8988T (cell line): ENCODE data around the gene IL1RAPL1.
A peak's percentile ranks its signal among the peaks of the same experiment; 100 is the strongest.

ENCODE experiments used
- DNase-seq: peaks from one replicate; pipeline ENCODE4 v3.0.0; 2011

IL1RAPL1 gene

DNA sequence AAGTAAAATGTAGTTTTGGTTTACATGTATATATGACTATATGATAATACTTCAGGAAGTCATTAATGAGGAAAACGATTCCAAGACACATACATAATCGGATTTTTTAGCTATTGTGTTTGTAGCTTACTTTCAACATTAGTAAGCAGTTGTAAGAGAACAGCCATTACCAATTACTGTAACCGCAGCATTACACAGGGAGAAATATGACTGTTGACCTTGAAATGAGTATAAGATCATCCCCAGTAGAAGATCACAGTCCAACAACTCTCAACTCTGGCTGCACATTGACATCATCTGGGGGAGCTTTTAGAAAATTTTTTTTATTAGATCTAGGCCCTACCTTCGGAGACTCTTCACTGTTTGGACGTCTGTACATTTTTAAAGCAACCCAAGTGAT, 866.1 kb downstream of the IL1RAPL1 start:
- no peak for DNase-seq

DNA sequence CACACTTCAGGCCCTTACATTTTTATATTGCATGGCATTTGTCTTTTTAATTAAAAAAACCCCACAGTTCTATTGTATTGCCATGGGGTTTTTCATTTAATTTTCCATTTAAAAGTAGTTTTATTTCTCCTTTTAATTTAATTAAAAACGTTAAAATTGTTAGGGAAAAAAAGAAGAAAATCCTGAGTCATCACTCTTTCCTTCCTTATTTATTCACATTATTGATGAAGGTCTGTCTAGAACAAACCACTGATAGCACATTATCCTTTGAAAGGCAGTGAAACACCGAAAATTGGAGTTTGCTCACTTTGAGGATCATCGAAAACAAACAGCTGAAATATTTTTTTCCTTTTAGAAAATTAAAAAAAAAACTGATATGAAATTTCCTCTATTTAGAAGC, 868.5 kb downstream of the IL1RAPL1 start:
- DNase-seq, result no peak

DNA sequence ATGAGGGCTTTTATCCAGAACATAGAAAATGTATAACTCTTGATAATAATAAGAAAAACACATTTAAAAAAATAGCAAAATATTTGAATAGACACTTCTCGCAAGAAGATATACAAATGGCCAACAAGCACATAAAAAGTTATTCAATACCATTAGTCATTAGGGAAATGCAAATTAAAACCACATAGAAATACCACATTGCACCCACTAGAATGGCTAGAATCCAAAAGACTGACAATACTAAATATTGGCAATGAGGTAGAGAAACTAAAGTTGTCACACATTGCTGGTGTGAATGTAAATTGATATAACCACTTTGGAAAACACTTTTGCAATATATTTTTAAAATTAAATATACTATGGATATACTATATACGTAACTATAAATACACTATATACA, 873.8 kb downstream of the IL1RAPL1 start:
- DNase-seq, result no peak

DNA sequence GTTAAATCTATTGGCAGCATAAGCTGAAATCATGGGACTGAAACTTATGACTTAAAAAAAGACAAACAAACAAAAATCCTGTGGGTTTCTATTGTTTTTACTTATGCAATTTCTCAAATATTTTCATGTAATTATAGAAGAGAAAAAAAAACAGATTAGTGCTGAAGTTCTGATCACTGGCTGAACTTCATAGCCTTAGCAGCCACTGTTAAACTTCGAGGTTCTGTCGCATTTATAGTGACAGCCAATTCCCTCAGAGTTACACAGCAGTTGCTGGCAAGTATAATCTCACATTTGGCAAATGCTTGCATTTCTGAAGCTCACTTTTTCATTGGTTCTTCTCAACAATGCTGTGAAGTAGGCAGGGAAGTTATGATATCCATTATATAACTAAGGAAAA, 879.2 kb downstream of the IL1RAPL1 start:
- DNase-seq, result no peak

DNA sequence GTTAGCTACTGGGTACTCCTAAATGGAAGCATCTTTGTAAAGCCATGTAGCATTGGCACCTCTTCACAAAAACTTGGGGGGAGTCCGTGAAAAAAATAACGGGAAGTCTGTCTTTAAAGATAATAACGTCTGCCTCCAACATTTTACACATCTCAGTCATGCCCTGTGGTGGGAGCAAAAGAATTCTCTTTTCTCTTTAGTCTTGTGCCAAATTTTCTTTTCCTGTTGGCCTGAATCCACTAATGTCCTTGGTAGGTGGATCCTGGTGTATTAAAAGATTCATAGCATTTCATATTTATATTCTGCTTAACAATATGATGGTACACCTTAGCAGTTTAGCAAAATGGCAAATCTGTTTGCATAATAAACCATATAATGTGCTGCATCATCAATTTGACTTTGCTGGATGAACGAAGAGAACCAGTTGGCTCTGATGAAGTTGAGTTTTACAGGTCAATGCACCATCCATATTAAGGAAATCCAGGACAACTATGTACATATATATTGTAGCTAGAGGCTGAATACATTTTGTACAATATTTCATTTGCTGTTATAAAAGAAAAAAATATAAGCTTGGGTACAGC, 881.8 kb downstream of the IL1RAPL1 start:
- DNase-seq, result no peak

DNA sequence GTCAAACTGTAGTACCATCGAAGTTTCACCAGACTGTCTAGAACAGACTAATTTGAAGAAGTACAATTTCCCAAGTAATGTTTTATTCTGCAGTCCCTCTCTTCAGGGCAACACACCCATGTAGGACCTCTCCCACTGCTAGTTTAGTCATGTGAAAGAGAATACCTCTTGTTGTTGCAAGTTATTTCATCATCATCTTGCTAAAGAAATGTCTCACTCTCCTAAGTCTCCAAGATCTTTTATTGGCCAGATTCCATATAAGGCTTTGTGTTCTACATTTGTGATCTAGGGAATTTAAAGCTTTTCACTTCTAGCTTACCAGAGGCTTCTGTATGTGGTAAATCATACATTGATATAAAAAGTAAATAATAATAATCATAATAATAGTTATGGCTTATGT, 882.8 kb downstream of the IL1RAPL1 start:
- DNase-seq, result no peak

DNA sequence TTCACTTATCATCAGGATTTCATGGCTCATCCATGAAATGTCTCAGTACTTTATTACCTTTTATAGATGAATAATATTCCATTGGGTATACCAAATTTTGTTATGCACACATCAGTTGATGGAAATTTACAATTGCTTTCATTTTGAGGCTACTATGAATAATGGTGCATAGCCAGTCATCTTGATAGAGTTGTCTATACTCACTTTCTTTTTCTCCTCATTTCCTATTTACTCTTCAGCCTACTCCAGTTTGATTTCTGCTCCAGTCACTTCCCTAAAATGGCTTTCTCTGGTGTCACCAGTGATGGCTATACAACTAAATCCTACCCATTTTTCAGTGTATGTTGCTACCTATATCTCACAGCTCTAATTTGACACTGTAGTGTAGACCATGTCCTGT, 884.6 kb downstream of the IL1RAPL1 start:
- DNase-seq, result no peak

DNA sequence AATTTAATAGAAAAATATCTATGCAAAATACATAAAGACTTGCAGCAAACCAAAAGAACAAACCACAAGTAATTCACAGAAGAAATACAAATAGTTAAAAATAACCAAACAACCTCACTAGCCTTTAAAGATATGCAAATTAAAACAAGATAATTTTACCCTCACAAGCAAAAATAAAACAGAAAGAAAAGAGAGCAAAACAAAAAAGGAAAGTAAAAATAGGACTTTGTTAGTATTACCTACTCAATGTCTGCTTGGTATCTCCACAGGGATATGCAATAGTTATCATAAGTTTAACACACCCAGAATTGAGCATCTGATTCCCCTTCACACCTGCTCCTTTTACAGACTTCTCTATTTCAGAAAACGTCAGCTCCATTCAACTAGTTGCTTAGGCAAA, 890.6 kb downstream of the IL1RAPL1 start:
- DNase-seq, result no peak

DNA sequence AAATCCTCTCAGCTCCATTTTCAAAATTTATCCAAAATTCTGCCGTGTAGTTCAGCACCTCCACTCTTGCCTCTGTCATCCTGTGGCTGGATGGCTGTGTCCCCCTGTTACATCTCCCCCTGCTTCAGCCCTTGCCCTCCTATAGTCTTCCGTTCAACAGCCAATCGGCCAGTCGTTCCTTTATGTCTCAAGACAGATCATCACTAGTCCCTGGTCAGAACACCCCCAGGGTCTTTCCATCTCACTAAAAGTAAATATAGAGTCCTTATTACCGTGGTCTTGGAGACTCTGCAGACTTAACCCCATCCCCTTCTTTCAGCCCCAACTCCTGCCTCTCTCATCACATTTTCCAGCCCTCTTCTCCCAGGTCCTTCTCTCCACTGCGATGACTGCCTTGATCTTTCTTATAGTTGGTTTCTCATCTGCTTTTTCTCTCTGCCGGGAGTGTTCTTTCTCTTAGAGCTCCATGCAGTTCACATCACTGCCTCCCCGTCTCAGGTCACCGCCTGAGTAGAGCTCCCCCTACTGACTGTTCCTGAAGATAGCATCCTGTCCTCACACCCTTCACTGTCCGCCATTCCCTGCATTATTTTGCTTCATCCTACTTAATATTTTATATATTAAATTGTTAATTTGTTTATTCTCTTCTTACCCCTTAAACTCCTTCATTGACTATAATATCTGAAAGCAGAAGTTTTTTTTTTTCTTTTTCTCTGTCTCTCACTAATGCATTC, 891.3 kb downstream of the IL1RAPL1 start:
- DNase-seq, result peak; percentile 23

DNA sequence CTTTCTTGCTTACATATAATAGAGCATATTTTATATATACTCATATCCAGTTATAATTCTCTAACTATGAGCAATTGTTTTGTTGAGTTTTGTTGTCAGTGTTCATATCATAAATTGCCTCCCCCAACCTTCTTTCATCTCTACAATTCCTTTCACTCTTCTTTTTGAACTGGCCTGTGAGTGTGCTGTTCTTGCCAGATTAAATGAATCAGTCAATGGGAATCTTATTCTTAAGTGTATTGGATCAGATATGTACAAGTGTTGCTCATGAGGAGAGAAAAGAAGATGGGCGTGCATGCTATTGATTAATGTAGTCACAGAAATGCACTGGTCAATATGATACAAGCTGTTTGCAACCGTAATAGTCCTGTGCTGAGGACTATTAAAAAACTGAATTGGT, 900.0 kb downstream of the IL1RAPL1 start:
- no peak for DNase-seq

DNA sequence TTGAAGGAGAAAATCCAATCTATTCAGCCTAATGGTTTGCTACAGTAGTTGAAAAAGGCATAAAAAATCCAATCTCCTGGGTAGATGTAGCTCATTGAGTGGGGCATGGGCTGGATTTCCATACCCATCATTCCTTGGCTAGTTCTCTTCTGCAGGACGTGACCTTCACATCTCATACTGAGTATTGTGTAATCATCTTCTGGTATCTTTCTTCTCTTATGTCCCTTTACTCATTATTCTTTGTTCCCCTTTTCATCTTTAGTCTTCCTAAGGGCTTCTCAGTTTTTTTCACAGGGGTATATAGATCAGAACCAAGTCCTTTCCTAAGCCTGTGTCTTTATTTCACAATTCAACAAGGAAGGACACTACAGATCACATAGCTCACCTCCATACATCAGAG, 900.5 kb downstream of the IL1RAPL1 start:
- no peak for DNase-seq

DNA sequence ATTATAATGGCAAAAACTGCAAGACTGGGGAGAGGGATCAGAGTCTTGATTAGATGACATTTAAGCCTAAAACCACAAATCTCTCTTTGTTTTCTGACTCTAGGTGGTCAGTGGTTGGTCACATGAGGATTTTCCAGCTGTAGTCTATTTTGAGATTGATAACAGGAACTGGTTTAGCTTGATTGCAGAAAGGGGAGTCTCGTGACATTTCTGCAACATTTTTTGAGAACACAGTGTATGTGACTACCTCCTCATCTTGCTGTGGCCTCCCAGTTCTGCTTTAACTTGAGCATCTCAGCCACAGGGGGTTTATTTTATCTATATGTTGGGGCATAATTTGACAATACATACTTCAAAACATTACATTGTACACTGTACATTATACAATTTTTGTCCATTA, 901.7 kb downstream of the IL1RAPL1 start:
- DNase-seq, result no peak

DNA sequence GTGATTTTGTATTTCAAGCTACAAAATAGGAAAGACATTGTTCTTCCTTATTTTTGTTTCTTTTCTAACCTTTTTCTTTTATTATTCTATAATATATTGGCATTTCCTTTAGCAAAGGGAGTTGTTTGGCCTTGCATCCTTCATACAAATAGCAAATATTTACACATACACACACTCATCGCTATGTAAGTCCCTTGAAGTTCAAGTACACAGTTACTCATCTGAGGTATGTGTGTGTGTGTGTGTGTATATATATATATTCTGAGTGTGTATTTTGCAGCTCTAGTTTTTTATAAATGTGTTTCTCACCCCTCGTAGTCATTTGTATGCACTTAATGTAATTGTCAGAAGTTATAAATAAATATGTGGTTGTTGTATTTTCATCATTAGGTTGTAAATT, 903.4 kb downstream of the IL1RAPL1 start:
- DNase-seq, result no peak

DNA sequence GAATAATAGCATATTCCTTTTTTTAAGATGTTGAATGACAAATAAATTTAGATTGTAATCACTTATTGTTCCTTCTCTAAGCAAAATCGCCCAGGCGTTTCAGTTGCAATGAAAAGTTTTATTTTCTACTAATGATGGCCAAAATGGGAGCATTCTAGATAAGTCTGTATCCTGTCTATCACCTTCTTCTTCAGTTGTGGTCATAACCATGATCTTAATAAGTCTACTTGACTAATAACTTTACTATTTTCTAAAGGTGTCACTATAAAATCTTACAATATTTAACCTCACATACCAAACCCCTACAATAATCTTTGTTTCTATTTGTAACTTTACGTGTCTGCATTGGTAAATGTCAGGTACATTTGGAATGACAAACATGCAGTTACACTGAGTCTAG, 904.4 kb downstream of the IL1RAPL1 start:
- no peak for DNase-seq

DNA sequence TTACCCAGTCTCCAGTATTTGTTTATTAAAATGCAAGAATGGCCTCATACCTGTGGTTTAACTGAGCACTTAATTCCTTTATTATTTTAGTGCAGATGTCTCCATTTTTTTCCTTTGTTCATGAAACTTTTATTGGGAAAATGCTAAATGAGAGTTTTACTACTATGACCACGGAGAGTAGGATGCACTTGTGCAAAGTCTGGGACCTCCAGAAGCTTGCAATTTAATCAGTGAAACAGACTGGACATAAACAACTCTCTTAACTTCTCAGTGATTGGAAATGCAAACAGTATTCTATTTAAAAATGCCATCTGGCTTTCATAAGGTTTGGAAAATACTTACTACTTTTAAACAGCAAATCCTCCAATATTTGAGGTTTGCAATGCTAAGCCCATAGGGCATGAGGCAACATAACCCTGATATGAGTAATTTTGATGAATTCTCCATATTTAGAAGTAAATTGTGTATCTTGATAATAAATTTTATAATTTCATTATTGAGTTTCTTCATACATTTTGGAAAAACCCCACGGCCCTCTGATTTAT, 909.5 kb downstream of the IL1RAPL1 start:
- no peak for DNase-seq

DNA sequence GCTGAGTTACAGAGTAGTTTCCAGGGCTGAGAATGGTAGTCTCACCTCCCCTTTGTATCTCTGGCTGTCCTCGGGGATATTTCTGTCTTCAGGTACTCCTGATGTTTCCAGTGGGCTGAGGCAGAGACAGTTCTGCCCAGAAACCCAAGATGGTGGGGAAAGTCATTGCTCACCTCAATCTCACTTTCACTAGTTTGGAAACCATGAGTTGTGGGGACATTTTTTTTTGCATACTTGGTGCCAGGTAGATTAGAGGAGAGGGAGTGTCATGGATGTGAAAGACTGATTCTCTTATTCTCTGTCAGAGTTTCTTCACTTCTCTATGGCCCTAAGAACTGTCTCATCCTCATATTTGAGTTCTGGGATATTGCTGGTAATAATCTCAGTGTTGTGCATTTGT, 919.5 kb downstream of the IL1RAPL1 start:
- no peak for DNase-seq

DNA sequence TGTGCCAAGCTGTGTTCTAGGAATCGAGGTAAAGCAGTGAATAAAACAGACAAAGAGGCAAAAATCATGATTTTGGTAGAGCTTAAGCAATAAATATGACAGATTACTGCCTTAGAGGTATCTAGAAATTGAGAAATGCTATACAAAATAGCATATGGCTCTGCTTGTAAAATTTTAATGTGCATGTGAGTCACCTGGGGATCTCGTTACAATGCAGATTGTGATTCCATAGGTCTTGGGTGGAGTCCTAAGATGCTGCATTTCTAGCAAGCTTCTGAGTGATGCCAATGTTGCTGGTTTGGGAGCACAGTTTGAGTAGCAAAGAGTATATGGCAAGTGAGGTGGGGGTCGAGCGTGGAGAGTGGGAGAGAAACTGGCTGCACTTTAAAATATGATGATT, 930.9 kb downstream of the IL1RAPL1 start:
- DNase-seq, result no peak

DNA sequence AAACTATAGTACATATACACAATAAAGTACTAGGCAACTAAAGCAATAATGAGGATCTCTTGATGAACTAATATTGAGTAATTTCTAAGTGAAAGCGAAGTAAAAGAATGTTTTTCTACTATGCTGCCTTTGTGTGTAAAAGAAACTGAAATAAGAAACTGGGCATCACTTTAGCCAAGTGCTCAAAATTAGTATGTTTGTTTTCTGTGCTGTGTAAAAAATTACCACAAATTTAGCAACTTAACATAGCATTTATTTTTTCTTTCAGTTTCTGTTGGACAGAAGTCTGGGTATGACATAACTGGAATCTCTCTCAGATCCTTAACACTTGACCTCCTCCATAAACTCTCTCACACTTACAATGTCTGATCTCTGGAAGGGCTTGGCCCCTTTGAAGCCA, 941.0 kb downstream of the IL1RAPL1 start:
- DNase-seq, result no peak

DNA sequence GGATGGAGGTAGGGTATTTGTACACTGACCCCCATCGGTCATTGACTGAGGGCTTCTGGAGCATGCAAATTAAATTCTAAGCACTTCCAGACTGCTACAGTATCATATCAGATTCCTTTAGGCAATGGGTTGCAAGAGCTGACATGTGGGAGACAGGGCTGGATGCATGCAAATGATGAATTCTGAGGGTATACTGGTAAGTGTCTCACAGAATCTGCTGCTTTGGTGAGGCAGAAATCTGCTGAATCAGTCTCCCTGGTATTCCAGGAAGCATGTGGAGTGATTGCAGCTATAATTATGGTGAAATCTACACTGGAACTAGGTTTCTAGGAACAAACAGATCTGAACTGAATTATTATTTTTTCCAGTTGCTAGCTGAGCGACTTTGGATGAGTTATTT, 943.3 kb downstream of the IL1RAPL1 start:
- no peak for DNase-seq

DNA sequence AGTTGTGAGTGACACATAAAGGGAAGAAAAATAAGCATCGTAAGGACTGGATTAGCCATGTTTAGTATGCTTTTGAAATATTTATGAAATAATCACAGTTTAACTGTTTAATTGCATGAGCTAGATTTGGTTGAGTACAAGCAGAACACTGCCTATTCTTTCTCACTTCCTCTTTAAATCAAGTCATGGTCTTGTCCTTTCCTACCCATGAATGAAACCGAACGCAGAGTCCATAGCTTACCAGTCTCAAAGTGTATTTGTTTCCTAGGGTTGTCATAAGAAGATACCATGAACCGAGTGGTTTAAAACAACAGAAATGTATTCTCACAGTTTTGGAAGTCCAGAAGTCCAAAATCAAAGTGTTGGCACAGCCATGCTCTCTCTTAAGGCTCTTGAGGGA, 944.1 kb downstream of the IL1RAPL1 start:
- no peak for DNase-seq

DNA sequence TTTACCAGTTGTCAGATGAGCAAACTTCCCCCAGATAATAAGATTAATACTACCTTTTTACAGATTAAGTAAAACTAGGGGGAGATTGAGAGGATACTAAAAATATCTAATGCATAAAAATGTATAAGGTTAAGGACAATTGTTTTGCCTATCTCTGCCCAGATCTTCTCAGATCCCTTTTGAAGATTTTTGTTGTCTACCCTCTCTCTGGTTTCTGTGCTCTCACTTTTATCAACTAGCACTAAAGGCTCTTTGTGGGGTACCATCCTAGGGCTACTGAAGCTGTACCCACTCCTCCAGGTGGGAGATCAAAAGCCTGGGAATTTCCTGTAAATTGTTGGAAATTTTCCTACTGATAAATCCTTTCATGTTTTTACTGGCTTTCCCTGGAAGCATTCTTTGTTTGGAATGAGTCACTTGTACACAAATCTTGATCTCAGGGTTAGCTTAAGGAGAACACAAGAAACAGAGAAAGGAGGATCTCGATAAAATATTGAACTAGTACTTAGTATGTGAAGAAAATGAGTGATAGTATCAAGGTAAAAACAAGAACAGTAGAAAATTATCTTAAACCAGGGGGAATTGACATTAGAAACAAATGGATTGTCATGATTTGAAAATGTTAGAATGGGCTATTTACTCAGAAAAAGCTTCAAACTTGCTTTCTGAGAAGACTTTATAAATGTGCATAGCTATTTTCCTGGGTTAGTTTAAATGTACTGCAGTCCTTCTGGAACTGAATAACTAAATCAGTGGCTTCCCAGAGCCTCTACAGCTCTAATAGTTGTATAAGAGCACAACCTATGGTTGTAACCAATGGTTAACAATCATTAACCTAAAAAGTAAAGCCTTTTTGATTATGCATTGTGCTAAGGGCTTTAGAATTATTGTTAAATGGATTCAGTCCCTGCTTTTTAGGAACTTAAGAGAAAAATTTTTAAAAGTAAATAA, 948.2 kb downstream of the IL1RAPL1 start:
- no peak for DNase-seq

DNA sequence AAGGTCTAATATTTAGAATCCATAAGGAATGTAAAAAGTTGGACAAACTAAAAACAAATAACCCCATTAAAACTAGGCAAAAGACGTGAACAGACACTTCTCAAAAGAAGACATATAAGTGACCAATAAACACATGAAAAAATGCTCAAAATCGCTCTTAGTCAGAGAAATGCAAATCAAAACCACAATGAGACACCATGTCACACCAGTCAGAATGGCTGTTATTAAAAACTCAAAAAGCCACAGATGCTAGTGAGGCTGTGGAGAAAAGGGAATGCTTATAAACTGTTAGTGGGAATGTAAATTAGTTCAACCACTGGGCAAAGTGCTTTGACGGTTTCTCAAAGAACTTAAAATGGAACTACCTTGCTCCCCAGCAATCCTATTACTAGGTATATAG, 953.8 kb downstream of the IL1RAPL1 start:
- no peak for DNase-seq

DNA sequence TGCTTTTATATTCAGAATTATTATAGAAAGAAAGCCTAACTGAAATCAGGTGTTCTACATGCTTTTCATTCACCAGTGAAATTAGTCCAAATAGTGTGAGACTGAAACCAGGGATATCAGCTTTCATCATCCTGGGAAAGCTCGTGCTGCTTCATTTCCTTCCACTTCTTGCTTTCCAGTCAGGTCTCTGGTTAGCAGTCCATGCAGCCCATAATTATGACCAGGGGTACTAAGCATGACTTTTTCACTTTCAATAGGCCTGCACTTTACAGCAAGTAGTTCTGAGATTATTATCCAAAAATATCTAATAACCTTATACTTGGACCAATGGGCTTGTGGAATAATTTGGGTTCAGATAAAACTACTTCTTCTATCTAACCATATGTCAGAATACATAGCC, 954.9 kb downstream of the IL1RAPL1 start:
- no peak for DNase-seq

DNA sequence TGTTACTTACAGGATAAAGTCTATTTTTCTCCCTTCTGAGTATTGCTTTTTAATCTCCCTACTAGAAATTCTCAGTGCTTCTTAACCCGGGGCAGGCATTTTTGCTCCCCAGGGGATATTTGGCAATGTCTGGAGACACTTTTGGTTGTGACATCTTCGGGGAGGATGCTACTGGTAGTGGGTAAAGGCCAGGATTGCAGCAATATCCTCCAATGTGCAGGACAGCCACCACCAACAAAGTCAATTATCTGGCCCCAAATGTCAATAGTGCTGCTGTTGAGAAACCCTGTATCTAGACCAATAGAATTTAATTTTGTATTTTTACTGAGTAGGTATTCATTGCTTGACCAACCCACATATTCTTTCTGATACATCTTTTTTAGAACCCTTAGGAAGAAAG, 958.6 kb downstream of the IL1RAPL1 start:
- no peak for DNase-seq
